HFF-Myc (cell line): ENCODE results near the gene CSNK2A3.

Experiments
- DNase-seq: peaks from one replicate; pipeline ENCODE4 v3.0.0-alpha.2; 2011; ENCODE audit warnings: low read depth; ENCODE audit errors: extremely low read depth
- H3K4me3 ChIP-seq: replicated peaks from 2 replicates; pipeline ENCODE4 v1.5.1; 2011; ENCODE audit warnings: low read depth, mild to moderate bottlenecking, control low read depth, low read length
- TF ChIP-seq, protein P1 (sequence below): IDR thresholded peaks from 2 replicates; pipeline ENCODE4 v1.5.1; 2012; ENCODE audit warnings: mild to moderate bottlenecking, low read depth, low read length, control low read depth; ENCODE audit errors: missing control alignments

CSNK2A3 gene

GRCh38 chr11:11380883-11381282 lies 27.8 kb upstream of the CSNK2A3 start:
- H3K4me3 ChIP-seq = no peak overlapping the region
- TF ChIP-seq, protein P1, sequence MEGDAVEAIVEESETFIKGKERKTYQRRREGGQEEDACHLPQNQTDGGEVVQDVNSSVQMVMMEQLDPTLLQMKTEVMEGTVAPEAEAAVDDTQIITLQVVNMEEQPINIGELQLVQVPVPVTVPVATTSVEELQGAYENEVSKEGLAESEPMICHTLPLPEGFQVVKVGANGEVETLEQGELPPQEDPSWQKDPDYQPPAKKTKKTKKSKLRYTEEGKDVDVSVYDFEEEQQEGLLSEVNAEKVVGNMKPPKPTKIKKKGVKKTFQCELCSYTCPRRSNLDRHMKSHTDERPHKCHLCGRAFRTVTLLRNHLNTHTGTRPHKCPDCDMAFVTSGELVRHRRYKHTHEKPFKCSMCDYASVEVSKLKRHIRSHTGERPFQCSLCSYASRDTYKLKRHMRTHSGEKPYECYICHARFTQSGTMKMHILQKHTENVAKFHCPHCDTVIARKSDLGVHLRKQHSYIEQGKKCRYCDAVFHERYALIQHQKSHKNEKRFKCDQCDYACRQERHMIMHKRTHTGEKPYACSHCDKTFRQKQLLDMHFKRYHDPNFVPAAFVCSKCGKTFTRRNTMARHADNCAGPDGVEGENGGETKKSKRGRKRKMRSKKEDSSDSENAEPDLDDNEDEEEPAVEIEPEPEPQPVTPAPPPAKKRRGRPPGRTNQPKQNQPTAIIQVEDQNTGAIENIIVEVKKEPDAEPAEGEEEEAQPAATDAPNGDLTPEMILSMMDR = no peak
- DNase-seq = no peak

- TF ChIP-seq, protein P1 = no peak
- no peak for DNase-seq
Measured at GRCh38 chr11:11380340-11380739, 27.3 kb upstream of the CSNK2A3 start.

DNA sequence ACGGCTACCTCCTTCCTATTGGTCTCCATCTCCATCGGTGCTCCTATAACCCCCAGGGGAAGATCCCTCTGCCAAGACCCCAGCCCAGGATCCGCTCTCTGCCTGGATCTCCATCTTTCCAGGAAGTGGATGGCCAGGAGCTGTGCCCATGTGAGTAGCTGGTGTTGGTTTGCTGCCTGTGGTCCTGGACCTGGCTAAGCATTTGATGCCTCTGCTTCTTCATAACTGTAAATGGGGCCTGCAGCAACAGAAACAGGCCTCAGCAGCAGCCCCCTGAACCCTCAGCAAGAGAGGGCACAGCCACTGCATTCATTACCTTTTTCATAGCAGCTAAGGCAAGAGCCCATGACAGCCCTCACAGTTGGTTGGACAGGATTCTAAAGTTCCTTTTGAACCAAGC lies 26.6 kb upstream of the CSNK2A3 start:
- no peak overlapping the region for H3K4me3 ChIP-seq
- TF ChIP-seq, protein P1 = no peak
- DNase-seq = no peak

More at GRCh38 chr11:11380340-11380739, 27.3 kb upstream of the CSNK2A3 start:
- H3K4me3 ChIP-seq = no peak overlapping the region

DNA sequence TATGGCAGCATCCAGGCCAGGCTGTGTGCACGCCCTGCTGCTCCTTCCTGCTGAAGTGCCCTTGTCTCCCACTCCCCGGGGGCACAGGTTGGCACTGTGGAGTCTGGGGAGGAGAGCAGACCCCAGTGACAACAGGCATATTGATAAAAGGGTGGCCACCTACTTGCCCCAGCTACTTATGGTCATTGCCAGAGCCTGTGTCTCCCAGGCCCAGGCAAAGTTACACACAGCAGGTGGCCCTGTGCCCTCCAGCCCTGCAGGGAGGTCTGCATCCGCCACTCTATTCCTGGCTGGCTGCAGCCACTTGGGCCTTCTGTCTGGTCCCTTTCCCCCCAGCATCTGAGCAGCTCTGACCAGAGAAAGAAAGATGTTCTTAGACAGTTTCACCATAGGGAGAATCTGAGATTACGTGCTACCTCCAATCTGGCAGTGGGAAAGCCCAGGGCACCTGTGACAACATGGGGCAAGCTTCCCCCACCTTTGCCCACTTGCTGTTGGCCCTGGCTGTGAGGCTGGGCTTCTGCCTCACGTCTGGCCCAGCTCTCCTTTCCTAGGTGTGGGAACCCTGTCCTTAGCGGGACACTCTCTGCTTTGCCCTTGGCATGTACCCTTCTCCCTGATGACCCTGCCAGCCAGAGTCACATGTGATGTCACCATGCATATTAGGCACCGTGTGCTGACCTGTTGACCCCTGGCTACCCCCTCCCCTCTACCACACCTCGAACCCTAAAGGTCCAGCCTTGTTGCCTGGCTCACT lies 25.3 kb upstream of the CSNK2A3 start:
- TF ChIP-seq, protein P1 = no peak
- no peak overlapping the region for H3K4me3 ChIP-seq
- DNase-seq = no peak

DNA sequence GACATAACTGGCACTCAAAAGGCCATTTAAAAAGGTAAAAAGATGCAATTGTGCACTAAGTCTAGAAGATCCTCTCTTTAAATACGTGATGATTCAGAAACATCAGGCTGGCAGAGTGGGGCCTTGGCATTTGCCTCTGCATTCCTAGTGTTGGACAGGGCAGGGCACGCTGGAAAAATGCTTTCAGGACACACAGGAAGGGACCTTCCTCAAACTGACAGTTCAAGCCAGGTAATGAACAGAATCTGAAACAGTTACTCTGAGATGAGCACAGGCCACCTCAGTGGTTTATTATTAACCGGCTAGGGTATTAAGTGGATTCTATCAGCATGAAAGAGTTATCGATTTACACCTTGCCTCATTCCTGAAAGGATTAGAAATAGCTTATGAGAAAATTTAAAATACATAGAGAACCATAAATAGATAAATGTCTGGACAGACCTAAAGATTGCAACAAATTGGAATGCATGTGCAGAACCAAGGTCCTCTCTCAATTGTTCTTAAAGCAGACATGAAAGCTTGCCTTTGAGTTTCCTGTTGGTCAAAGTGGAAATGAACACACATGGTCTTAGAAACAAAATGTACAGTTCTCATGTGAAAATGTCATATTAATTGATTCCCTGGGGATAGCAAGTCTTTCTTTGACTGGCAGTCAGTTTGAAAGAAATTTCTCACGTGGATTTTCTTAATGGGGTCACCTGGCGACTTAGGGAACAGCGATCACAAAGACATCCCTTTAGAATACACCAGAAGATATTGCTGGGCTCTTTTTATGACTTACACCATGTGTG lies 21.5 kb upstream of the CSNK2A3 start:
- no peak for DNase-seq
- TF ChIP-seq, protein P1 = no peak

GRCh38 chr11:11373934-11374333 lies 20.9 kb upstream of the CSNK2A3 start:
- TF ChIP-seq, protein P1 = no peak
- H3K4me3 ChIP-seq = no peak overlapping the region
- DNase-seq = no peak

More for the DNA sequence above, 21.5 kb upstream of the CSNK2A3 start:
- no peak overlapping the region for H3K4me3 ChIP-seq
